GM23338 (cell line): ENCODE measurements around the gene DTNA. TPM values are rescaled to one million over a fixed set of nuclear protein-coding genes. Genes with fewer than 3 reads are reported as not detected.

ENCODE experiments used
- ATAC-seq: fragments of 200-7000 bp; cut with Tn5 transposase; 3 replicates; pipeline ENCODE4 v1.9.1; 2020
- DNase-seq: peaks from one replicate; pipeline ENCODE4 v3.0.0-alpha.2; 2015; ENCODE audit warnings: low spot score
- H2AFZ ChIP-seq: fragments of 200-600 bp; sonication (generic); 2 replicates; pipeline ENCODE4 v1.8.0; 2016; ENCODE audit warnings: antibody characterized with exemption, mild to moderate bottlenecking, moderate library complexity
- H3F3A ChIP-seq: fragments of 200-600 bp; sonication (generic); replicated peaks from 2 replicates; pipeline ENCODE4 v1.8.0; 2017; ENCODE audit warnings: antibody characterized with exemption, mixed run types, low read depth
- H3K27ac ChIP-seq: fragments of 200-600 bp; sonication (generic); 2 replicates; pipeline ENCODE4 v1.6.1; 2016; ENCODE audit warnings: low read depth
- H3K27me3 ChIP-seq: fragments of 200-600 bp; sonication (generic); 2 replicates; pipeline ENCODE4 v1.8.0; 2016; ENCODE audit warnings: mild to moderate bottlenecking, mixed run types, moderate library complexity; ENCODE audit not compliant: insufficient read depth
- H3K36me3 ChIP-seq: fragments of 200-600 bp; sonication (generic); 2 replicates; pipeline ENCODE4 v1.8.0; 2016; ENCODE audit warnings: mild to moderate bottlenecking; ENCODE audit not compliant: insufficient read depth
- H3K4me1 ChIP-seq: fragments of 200-600 bp; sonication (generic); 2 replicates; pipeline ENCODE4 v1.8.0; 2016; ENCODE audit warnings: mild to moderate bottlenecking, moderate library complexity; ENCODE audit not compliant: insufficient read depth
- H3K4me2 ChIP-seq: fragments of 200-600 bp; sonication (generic); 2 replicates; pipeline ENCODE4 v1.7.1; 2017; ENCODE audit warnings: mixed run types
- H3K4me3 ChIP-seq: fragments of 200-600 bp; sonication (generic); 2 replicates; pipeline ENCODE4 v1.6.1; 2016; ENCODE audit warnings: mixed run types
- H3K79me2 ChIP-seq: fragments of 200-600 bp; sonication (generic); replicated peaks from 2 replicates; pipeline ENCODE4 v1.8.0; 2017; ENCODE audit warnings: mild to moderate bottlenecking; ENCODE audit not compliant: insufficient read depth
- H3K9me2 ChIP-seq: fragments of 200-600 bp; sonication (generic); 2 replicates; pipeline ENCODE4 v1.8.0; 2017; ENCODE audit not compliant: insufficient read depth
- H4K20me1 ChIP-seq: fragments of 200-600 bp; sonication (generic); replicated peaks from 2 replicates; pipeline ENCODE4 v1.8.0; 2017; ENCODE audit warnings: mild to moderate bottlenecking; ENCODE audit not compliant: insufficient read depth
- H3K27ac Mint-ChIP-seq: 2 replicates; pipeline ENCODE4 v1.8.0; 2020; ENCODE audit warnings: inconsistent platforms, mild to moderate bottlenecking, moderate library complexity, mixed read lengths
- H3K27me3 Mint-ChIP-seq: 3 replicates; pipeline ENCODE4 v1.8.0; 2022; ENCODE audit warnings: low read depth, mild to moderate bottlenecking, moderate library complexity, mixed read lengths, inconsistent platforms; ENCODE audit not compliant: insufficient read depth, poor library complexity
- H3K36me3 Mint-ChIP-seq: 3 replicates; pipeline ENCODE4 v1.8.0; 2021; ENCODE audit warnings: low read depth, mild to moderate bottlenecking, inconsistent platforms, moderate library complexity, mixed read lengths
- H3K4me1 Mint-ChIP-seq: 3 replicates; pipeline ENCODE4 v1.8.0; 2020; ENCODE audit warnings: mild to moderate bottlenecking, inconsistent platforms, mixed read lengths
- H3K4me3 Mint-ChIP-seq: 3 replicates; pipeline ENCODE4 v1.8.0; 2021; ENCODE audit warnings: moderate library complexity, mild to moderate bottlenecking, inconsistent platforms, mixed read lengths
- H3K9me3 Mint-ChIP-seq: 3 replicates; pipeline ENCODE4 v1.8.0; 2020; ENCODE audit warnings: moderate library complexity, mild to moderate bottlenecking, inconsistent platforms, mixed read lengths
- CREB1 ChIP-seq: fragments of 250-450 bp; sonication (Bioruptor Pico); IDR thresholded peaks from 2 replicates; pipeline ENCODE4 v1.5.0; 2020; ENCODE audit warnings: low read depth, mild to moderate bottlenecking, moderate library complexity
- EZH2 ChIP-seq: fragments of 200-600 bp; sonication (generic); IDR thresholded peaks from one replicate; pipeline ENCODE4 v1.8.0; 2017; ENCODE audit warnings: antibody characterized with exemption, mild to moderate bottlenecking, low read depth; ENCODE audit not compliant: unreplicated experiment
- EZH2phosphoT487 ChIP-seq: fragments of 200-600 bp; sonication (generic); IDR thresholded peaks from one replicate; pipeline ENCODE4 v1.8.1; 2018; ENCODE audit warnings: antibody characterized with exemption; ENCODE audit not compliant: unreplicated experiment
- JUNB ChIP-seq: IDR thresholded peaks from one replicate; pipeline ENCODE4 v1.6.1; 2016; ENCODE audit warnings: antibody characterized with exemption; ENCODE audit not compliant: unreplicated experiment
- NANOG ChIP-seq: IDR thresholded peaks from 2 replicates; pipeline ENCODE4 v1.6.1; 2016; ENCODE audit warnings: antibody characterized with exemption, borderline replicate concordance
- POLR2AphosphoS5 ChIP-seq: IDR thresholded peaks from 2 replicates; pipeline ENCODE4 v1.6.1; 2016; ENCODE audit warnings: antibody characterized with exemption, low read depth
- STAT1 ChIP-seq: IDR thresholded peaks from one replicate; pipeline ENCODE4 v1.6.1; 2016; ENCODE audit warnings: antibody characterized with exemption; ENCODE audit not compliant: unreplicated experiment
- ZNF114 ChIP-seq: fragments of 250-450 bp; sonication (Bioruptor Pico); IDR thresholded peaks from 2 replicates; pipeline ENCODE4 v1.5.0; 2020; ENCODE audit warnings: mild to moderate bottlenecking, moderate library complexity
- ZNF331 ChIP-seq: fragments of 250-450 bp; sonication (Bioruptor Pico); IDR thresholded peaks from 2 replicates; pipeline ENCODE4 v1.5.0; 2020; ENCODE audit warnings: low read depth, mild to moderate bottlenecking, moderate library complexity
- ZNF462 ChIP-seq: fragments of 250-450 bp; sonication (Bioruptor Pico); IDR thresholded peaks from 2 replicates; pipeline ENCODE4 v1.5.0; 2020; ENCODE audit warnings: mild to moderate bottlenecking, moderate library complexity
- polyA plus RNA-seq: library from polyadenylated mRNA; unstranded; fragments of >200 nt; fragmentation: Nextera tagmentation; extraction: Ambion mirVana; gene quantifications from 2 replicates; pipeline ENCODE4 v1.2.1, GENCODE V29; 2016
- total RNA-seq: library from RNA; depleted of rRNA; stranded (reverse); fragments of >200 nt; shearing (Covaris generic); gene quantifications from 2 replicates; pipeline ENCODE4 v1.2.3, GENCODE V29; 2014
- TF ChIP-seq, protein P1 (sequence below), 2 experiments: fragments of 200-600 bp in 1 of 2; sonication (generic) in 1 of 2; conservative IDR thresholded peaks; 2 replicates each; pipeline versions ENCODE4 v1.5.1 to v1.6.1; 2016 to 2017; ENCODE audit warnings: antibody characterized with exemption in 2 of 2, low read depth in 2 of 2, mild to moderate bottlenecking in 2 of 2, moderate library complexity in 1 of 2
- TF ChIP-seq, protein P2 (sequence below): IDR thresholded peaks from one replicate; pipeline ENCODE4 v1.6.1; 2018; ENCODE audit warnings: antibody characterized with exemption; ENCODE audit not compliant: unreplicated experiment
- TF ChIP-seq, protein P3 (sequence below): IDR thresholded peaks from 2 replicates; pipeline ENCODE4 v1.6.1; 2016; ENCODE audit warnings: antibody characterized with exemption

DTNA gene
- total and polyA plus RNA-seq, 2 experiments from 2014 or later = 11.5 to 25.1 TPM

GRCh38 chr18:34928754-34929335 is 218.7 kb downstream of the DTNA start:
- ATAC-seq (no peak), DNase-seq (no peak)
- H3K4me2 ChIP-seq = no peak overlapping the region
- Mint-ChIP-seq H3K4me1 (peaks cover 11% of the 10 kb centered on the region), H3K27ac (0 out of 2 replicates have a peak overlapping the region, but pooled peaks have one; percentile 15), H3K27me3 (no peaks in the 10 kb centered on the region), H3K4me3 (no peak overlapping the region), H3K9me3 (no peaks in the 10 kb centered on the region), H3K36me3 (no peaks in the 10 kb centered on the region; the same call in 2 of the 3 replicates)
- H3K27me3 ChIP-seq = no peaks in the 10 kb centered on the region
- no peak overlapping the region for H3K27ac ChIP-seq
- H3K79me2 ChIP-seq = no peaks in the 10 kb centered on the region
- H3K36me3 ChIP-seq = no peaks in the 10 kb centered on the region
- H2AFZ ChIP-seq = 0 out of 2 replicates have a peak overlapping the region, but pooled peaks have one; percentile 18
- no peaks in the 10 kb centered on the region for H4K20me1 ChIP-seq
- TF ChIP-seq EZH2 = no peak
- TF ChIP-seq STAT1 = no peak
- no peak for TF ChIP-seq CREB1 (CRISPR knock-in tag)
- TF ChIP-seq ZNF462 = no peak
- no peak for TF ChIP-seq POLR2AphosphoS5
- no peak for TF ChIP-seq ZNF331 (CRISPR knock-in tag)
- no peak for TF ChIP-seq EZH2phosphoT487
- TF ChIP-seq, protein P1, sequence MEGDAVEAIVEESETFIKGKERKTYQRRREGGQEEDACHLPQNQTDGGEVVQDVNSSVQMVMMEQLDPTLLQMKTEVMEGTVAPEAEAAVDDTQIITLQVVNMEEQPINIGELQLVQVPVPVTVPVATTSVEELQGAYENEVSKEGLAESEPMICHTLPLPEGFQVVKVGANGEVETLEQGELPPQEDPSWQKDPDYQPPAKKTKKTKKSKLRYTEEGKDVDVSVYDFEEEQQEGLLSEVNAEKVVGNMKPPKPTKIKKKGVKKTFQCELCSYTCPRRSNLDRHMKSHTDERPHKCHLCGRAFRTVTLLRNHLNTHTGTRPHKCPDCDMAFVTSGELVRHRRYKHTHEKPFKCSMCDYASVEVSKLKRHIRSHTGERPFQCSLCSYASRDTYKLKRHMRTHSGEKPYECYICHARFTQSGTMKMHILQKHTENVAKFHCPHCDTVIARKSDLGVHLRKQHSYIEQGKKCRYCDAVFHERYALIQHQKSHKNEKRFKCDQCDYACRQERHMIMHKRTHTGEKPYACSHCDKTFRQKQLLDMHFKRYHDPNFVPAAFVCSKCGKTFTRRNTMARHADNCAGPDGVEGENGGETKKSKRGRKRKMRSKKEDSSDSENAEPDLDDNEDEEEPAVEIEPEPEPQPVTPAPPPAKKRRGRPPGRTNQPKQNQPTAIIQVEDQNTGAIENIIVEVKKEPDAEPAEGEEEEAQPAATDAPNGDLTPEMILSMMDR (conservative IDR thresholded peaks at IDR 0.05; ENCODE audit: low read depth in 2 of 2) = no peak
- TF ChIP-seq, protein P2, sequence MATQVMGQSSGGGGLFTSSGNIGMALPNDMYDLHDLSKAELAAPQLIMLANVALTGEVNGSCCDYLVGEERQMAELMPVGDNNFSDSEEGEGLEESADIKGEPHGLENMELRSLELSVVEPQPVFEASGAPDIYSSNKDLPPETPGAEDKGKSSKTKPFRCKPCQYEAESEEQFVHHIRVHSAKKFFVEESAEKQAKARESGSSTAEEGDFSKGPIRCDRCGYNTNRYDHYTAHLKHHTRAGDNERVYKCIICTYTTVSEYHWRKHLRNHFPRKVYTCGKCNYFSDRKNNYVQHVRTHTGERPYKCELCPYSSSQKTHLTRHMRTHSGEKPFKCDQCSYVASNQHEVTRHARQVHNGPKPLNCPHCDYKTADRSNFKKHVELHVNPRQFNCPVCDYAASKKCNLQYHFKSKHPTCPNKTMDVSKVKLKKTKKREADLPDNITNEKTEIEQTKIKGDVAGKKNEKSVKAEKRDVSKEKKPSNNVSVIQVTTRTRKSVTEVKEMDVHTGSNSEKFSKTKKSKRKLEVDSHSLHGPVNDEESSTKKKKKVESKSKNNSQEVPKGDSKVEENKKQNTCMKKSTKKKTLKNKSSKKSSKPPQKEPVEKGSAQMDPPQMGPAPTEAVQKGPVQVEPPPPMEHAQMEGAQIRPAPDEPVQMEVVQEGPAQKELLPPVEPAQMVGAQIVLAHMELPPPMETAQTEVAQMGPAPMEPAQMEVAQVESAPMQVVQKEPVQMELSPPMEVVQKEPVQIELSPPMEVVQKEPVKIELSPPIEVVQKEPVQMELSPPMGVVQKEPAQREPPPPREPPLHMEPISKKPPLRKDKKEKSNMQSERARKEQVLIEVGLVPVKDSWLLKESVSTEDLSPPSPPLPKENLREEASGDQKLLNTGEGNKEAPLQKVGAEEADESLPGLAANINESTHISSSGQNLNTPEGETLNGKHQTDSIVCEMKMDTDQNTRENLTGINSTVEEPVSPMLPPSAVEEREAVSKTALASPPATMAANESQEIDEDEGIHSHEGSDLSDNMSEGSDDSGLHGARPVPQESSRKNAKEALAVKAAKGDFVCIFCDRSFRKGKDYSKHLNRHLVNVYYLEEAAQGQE = no peak
- no peak for TF ChIP-seq JUNB
- TF ChIP-seq, protein P3, sequence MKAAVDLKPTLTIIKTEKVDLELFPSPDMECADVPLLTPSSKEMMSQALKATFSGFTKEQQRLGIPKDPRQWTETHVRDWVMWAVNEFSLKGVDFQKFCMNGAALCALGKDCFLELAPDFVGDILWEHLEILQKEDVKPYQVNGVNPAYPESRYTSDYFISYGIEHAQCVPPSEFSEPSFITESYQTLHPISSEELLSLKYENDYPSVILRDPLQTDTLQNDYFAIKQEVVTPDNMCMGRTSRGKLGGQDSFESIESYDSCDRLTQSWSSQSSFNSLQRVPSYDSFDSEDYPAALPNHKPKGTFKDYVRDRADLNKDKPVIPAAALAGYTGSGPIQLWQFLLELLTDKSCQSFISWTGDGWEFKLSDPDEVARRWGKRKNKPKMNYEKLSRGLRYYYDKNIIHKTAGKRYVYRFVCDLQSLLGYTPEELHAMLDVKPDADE = no peak
- no peak for TF ChIP-seq ZNF114 (CRISPR knock-in tag)
- no peak for TF ChIP-seq NANOG
- H3F3A ChIP-seq = no peaks in the 10 kb centered on the region
- peaks cover 5% of the 10 kb centered on the region; the same call in 1 of the 2 replicates for H3K4me1 ChIP-seq
- H3K4me3 ChIP-seq = no peak overlapping the region
- H3K9me2 ChIP-seq = no peaks in the 10 kb centered on the region; the same call in 1 of the 2 replicates
